ENCODE results near the gene ATG4B. TPM values are rescaled to one million over a fixed set of nuclear protein-coding genes. Genes with fewer than 3 reads are reported as not detected.

ATG4B gene
- total RNA-seq, 4 donors from 2014 or later: 61.8 to 146 (median 87.2) TPM

DNA sequence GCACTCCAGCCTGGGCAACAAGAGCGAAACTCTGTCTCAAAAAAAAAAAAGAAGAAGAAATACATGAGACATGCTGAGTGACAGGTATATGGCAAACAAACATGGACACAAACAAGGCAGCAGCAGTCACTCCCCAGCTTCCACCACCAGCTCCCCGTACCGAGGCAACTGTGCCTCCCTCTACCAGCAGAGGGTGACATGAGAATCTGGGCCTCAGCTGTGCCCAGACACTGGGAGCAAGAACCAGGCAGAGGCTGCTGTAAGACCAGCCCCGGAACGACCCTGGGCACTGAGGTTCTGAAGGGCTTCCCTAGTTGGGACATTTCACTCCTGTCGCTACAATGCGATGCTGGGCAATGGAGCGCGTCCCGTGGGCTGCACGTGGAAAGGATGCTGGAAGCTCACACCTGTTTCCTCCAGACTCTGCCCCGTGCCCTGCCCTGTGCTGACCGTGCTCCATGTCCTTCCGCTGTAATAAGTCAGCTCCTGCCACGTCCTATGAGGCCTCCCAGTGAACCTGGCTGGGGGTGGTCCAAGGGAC, 41.8 kb upstream of the ATG4B start:
- H3K4me3 ChIP-seq: no peak overlapping the region
- TF ChIP-seq EP300 (IDR thresholded peaks at IDR 0.05) (no peak), POLR2A (IDR thresholded peaks at IDR 0.05) (no peak)
- TF ChIP-seq, protein P1, sequence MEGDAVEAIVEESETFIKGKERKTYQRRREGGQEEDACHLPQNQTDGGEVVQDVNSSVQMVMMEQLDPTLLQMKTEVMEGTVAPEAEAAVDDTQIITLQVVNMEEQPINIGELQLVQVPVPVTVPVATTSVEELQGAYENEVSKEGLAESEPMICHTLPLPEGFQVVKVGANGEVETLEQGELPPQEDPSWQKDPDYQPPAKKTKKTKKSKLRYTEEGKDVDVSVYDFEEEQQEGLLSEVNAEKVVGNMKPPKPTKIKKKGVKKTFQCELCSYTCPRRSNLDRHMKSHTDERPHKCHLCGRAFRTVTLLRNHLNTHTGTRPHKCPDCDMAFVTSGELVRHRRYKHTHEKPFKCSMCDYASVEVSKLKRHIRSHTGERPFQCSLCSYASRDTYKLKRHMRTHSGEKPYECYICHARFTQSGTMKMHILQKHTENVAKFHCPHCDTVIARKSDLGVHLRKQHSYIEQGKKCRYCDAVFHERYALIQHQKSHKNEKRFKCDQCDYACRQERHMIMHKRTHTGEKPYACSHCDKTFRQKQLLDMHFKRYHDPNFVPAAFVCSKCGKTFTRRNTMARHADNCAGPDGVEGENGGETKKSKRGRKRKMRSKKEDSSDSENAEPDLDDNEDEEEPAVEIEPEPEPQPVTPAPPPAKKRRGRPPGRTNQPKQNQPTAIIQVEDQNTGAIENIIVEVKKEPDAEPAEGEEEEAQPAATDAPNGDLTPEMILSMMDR (IDR thresholded peaks at IDR 0.05): no peak
- WGBS, 2 donors: 87 to 91% methylated on average over 15 of the region's 15 CpGs
- H3K9me3 ChIP-seq: no peaks in the 10 kb centered on the region
- no peak overlapping the region for H3K27ac ChIP-seq
- DNase-seq (ENCODE audit: low spot score in 2 of 2): no peak
- peaks cover 0 to 98% (median 0%) of the 10 kb centered on the region in 3 donors for H3K36me3 ChIP-seq
- H3K27me3 ChIP-seq: no peaks in the 10 kb centered on the region
- no peaks in the 10 kb centered on the region for H3K4me1 ChIP-seq

DNA sequence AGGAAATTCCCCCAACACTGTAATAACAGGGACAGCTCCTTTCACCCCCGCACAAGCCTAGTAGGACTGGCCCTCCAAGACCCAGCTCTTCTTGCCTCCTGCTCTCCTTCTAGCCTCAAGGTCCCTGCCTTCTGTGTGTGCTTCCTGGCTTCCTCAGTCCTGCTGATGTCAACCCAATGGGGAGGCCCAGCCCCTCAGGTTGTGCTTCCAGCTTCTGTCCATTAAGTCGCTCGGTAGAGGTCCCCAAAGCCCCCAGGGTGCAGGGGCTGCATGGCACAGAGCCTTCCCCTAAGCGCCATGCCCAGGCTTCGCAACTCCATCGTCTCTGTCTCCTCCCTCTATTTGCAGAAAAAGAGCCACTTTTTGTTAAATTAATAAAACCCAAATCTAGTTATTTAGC, 39.9 kb upstream of the ATG4B start:
- no peaks in the 10 kb centered on the region for H3K4me1 ChIP-seq
- no peaks in the 10 kb centered on the region for H3K27me3 ChIP-seq
- no peak for DNase-seq (ENCODE audit: low spot score in 2 of 2)
- H3K36me3 ChIP-seq: peaks cover 0 to 98% (median 9%) of the 10 kb centered on the region in 3 donors
- no peaks in the 10 kb centered on the region for H3K9me3 ChIP-seq
- no peak overlapping the region for H3K4me3 ChIP-seq
- no peak for TF ChIP-seq EP300 (IDR thresholded peaks at IDR 0.05)
- no peak for TF ChIP-seq POLR2A (IDR thresholded peaks at IDR 0.05)
- TF ChIP-seq, protein P1 (IDR thresholded peaks at IDR 0.05): no peak
- no peak overlapping the region for H3K27ac ChIP-seq
- WGBS, 2 donors: 88 to 97% methylated on average over 6 of the region's 6 CpGs

DNA sequence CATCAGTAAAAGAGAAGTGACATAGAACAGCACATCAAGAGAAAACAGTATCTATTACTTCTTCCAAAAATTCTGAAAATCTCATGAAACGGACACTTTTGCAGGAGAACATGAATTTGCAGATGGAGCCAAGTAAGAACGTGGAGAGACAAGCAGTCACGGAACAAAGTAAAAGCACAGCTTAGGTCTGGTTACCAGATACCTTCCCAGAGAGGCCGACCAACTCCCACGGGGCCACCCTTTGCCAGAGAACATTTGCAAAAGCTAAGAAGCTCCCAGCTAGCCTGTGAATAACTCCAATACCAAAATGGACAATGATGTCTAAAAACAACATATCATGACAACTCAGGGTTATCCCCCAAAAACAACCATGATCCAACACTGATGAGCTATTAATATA, 39.4 kb upstream of the ATG4B start:
- Histone ChIP-seq H3K4me1 (no peaks in the 10 kb centered on the region), H3K27me3 (no peaks in the 10 kb centered on the region), H3K9me3 (no peaks in the 10 kb centered on the region), H3K36me3 (peaks cover 0 to 98% (median 14%) of the 10 kb centered on the region in 3 donors), H3K4me3 (no peak overlapping the region), H3K27ac (no peak overlapping the region)
- no peak for TF ChIP-seq EP300 (IDR thresholded peaks at IDR 0.05)
- TF ChIP-seq POLR2A (IDR thresholded peaks at IDR 0.05): no peak
- TF ChIP-seq, protein P1 (IDR thresholded peaks at IDR 0.05): no peak
- 60 to 65% methylated on average over 5 of the region's 5 CpGs for WGBS, 2 donors
- peak in 1 of 2 donors; percentile 18 for DNase-seq (ENCODE audit: low spot score in 2 of 2)

DNA sequence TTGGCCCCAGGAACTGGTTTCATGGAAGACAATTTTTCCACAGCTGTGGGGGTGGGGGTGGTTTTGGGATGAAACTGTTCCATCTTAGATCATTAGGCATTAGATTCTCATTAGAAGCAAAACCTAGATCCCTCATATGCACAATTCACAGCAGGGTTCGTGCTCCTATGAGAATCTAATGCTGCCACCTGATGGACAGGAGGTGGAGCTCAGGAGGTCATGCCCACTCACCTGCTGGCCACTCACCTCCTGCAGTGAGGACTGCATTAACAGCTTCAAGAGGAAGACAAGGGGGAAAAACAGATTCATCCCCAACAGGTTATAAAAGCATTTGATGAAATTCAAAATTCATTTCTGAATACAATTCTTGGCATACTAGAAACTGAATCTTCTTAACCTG, 39.0 kb upstream of the ATG4B start:
- no peak overlapping the region for H3K27ac ChIP-seq
- no peak overlapping the region for H3K4me3 ChIP-seq
- no peak for DNase-seq (ENCODE audit: low spot score in 2 of 2)
- no peaks in the 10 kb centered on the region for H3K27me3 ChIP-seq
- no peak for TF ChIP-seq EP300 (IDR thresholded peaks at IDR 0.05)
- TF ChIP-seq, protein P1 (IDR thresholded peaks at IDR 0.05): peak in 1 of 5 experiments; percentile 12
- no peak for TF ChIP-seq POLR2A (IDR thresholded peaks at IDR 0.05)
- WGBS, 2 donors: 50 to 79% methylated on average over 1 of the region's 1 CpG
- no peaks in the 10 kb centered on the region for H3K9me3 ChIP-seq
- H3K36me3 ChIP-seq: peaks cover 0 to 98% (median 14%) of the 10 kb centered on the region in 3 donors
- H3K4me1 ChIP-seq: no peaks in the 10 kb centered on the region

DNA sequence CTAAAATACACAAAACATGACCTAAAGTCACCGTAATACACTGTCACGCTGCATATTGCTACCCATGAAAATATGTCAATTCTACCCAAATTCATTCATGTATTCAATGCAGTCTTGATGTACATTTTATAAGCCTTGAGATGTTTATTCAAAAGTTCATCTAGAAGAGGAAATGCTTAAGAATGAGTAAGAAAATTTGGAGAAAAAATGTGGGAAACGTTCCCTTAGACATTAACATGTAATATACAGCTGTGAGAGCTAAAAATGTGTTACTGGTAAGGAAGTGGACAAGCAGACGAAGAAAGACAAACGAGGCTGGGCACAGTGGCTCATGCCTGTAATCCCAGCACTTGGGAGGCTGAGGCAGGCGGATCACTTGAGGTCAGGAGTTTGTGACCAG, 37.9 kb upstream of the ATG4B start:
- Histone ChIP-seq H3K27ac (no peak overlapping the region), H3K27me3 (no peaks in the 10 kb centered on the region), H3K4me3 (no peak overlapping the region), H3K4me1 (no peaks in the 10 kb centered on the region), H3K36me3 (peaks cover 0 to 94% (median 14%) of the 10 kb centered on the region in 3 donors), H3K9me3 (no peaks in the 10 kb centered on the region)
- TF ChIP-seq EP300 (IDR thresholded peaks at IDR 0.05) (no peak), POLR2A (IDR thresholded peaks at IDR 0.05) (no peak)
- TF ChIP-seq, protein P1 (IDR thresholded peaks at IDR 0.05): no peak
- 81 to 86% methylated on average over 6 of the region's 6 CpGs for WGBS, 2 donors
- DNase-seq (ENCODE audit: low spot score in 2 of 2): no peak
